NCI-H2171 (cell line): ENCODE results near the gene CCNK.

Experiments used
- DNase-seq: peaks from one replicate; lab custom pipeline; 2025; lab: John Stamatoyannopoulos, UW

The CCNK gene

GRCh38 chr14:99552572-99553216, 71.5 kb downstream of the CCNK start:
- no peak for DNase-seq

GRCh38 chr14:99554184-99554583, 73.0 kb downstream of the CCNK start:
- no peak for DNase-seq

GRCh38 chr14:99554757-99555531, 73.7 kb downstream of the CCNK start:
- no peak for DNase-seq

GRCh38 chr14:99556134-99556791, 75.1 kb downstream of the CCNK start:
- no peak for DNase-seq

- DNase-seq: no peak
These were observed 78.2 kb downstream of the CCNK start for GRCh38 chr14:99559286-99559990.

- DNase-seq: no peak
These were observed 79.2 kb downstream of the CCNK start for GRCh38 chr14:99560403-99560802.

- no peak for DNase-seq
These were observed 79.9 kb downstream of the CCNK start for GRCh38 chr14:99560922-99561683.

- no peak for DNase-seq
These were observed 80.7 kb downstream of the CCNK start for GRCh38 chr14:99561864-99562263.
